Stimulated activated CD4-positive, alpha-beta T cell treated with anti-CD3 and anti-CD28 coated beads, Interleukin-4, amount 100 ng/mL, for 4 hours (primary cell): ENCODE results near the gene COL6A6.

Experiments
- DNase-seq, 2 experiments: peaks; one replicate each; pipeline ENCODE4 v3.0.0-alpha.2; 2020

Gene COL6A6, protein sequence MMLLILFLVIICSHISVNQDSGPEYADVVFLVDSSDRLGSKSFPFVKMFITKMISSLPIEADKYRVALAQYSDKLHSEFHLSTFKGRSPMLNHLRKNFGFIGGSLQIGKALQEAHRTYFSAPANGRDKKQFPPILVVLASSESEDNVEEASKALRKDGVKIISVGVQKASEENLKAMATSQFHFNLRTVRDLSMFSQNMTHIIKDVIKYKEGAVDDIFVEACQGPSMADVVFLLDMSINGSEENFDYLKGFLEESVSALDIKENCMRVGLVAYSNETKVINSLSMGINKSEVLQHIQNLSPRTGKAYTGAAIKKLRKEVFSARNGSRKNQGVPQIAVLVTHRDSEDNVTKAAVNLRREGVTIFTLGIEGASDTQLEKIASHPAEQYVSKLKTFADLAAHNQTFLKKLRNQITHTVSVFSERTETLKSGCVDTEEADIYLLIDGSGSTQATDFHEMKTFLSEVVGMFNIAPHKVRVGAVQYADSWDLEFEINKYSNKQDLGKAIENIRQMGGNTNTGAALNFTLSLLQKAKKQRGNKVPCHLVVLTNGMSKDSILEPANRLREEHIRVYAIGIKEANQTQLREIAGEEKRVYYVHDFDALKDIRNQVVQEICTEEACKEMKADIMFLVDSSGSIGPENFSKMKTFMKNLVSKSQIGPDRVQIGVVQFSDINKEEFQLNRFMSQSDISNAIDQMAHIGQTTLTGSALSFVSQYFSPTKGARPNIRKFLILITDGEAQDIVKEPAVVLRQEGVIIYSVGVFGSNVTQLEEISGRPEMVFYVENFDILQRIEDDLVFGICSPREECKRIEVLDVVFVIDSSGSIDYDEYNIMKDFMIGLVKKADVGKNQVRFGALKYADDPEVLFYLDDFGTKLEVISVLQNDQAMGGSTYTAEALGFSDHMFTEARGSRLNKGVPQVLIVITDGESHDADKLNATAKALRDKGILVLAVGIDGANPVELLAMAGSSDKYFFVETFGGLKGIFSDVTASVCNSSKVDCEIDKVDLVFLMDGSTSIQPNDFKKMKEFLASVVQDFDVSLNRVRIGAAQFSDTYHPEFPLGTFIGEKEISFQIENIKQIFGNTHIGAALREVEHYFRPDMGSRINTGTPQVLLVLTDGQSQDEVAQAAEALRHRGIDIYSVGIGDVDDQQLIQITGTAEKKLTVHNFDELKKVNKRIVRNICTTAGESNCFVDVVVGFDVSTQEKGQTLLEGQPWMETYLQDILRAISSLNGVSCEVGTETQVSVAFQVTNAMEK (N-terminal part only)

DNA sequence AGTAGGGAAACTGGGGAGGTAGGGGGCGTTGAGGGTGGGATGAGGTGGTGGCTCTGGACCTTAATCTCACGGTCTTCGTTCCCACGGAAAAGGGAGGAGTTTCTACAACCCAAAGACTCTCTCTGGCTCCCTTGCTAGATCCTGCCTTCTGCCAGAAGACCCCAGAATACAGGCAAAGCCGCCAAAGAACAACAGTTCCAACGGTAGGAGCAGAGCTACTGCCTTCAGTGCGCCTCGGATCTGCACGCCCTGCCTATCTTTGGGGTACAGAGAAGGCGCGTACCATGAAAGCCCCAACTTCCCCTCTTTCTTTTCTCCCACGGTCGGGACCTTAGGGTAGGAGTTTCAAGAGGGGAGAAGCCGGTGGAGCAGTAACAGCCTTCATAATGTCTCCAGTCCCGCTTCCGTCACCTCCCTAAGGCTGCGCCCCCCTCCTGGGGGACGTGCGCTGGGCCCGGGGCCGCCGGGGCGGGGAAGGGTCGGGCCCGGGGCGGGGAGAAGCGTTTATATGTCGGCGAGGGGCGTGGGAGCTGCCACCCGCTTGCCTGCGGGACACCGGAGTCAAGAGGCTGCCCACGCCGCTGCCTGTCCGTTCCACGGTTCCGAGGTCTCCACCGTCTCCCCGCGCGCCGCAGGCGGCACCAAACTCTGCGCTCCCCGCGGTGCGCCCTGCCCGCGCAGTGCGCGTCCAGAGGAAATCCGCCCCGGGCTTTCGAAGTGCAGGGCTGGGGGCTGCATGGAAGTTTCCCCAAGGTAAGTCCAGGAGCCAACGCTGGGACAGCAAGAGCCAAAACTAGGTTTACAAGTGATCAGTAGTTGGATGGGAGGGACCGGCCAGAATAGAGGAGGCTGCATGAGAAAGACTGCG is at the start of gene COL6A6:
TSS of gene COL6A6 (plus strand) at position 533 of the 868 bp plus-strand sequence. CDS start 43,188 bp downstream, outside the sequence.
- no peak for DNase-seq

DNA sequence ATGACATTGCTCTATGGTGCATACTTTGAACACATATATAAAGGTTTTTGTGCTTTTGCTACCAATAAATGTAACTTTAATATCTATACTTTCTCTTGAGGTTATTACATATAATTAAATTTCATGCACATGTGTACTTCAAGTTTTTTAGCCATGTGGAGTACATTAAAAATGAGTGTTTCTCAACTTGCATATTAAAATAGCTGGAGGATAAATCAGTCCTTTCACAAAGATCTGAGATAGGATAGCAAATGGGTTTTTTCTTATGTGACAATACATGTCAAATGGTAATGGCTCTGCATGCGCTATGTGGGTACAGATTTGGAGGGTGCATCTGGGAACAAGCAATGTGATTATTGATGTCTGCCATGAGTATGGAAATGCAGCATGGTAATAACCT is 48.7 kb upstream of the COL6A6 start:
- no peak for DNase-seq

DNA sequence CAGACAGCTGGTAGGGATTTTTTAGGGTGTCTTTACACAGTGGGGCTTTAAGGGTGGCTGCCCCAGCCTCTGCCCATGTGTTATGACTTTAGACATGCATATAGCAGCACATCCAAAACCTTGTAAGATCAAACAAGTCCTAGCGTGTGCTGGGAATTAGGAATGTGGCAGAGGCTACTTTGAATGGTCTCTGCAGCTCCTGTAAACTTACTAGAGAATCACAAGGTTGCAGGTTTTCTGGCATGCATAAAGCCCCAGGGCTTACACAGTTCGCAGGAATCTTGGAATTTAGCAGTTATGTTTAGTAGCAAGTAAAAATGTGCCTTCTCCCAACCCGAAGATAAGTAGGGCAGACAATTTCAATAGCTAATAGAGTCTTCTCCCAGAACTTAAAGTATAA is 46.9 kb upstream of the COL6A6 start:
- no peak for DNase-seq

DNA sequence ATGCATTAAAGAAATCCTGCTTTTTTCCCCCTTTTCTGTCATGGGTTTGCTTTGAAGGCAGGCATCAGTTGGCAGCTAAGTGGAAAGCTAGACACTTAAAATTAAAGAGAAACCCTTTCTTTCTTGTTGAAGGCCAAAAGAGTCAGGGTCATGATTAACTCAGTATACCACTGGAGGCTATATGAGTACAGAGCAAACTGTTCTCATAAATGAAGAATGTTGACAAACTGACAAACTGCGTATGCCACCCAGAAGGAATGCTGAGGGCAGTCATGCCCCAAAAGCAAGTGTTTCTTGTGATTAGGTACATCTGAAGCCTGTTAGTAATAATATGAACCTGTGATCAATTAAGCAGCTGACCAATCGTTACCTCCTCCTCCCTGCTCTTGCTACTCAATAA is 43.6 kb upstream of the COL6A6 start:
- DNase-seq: no peak

DNA sequence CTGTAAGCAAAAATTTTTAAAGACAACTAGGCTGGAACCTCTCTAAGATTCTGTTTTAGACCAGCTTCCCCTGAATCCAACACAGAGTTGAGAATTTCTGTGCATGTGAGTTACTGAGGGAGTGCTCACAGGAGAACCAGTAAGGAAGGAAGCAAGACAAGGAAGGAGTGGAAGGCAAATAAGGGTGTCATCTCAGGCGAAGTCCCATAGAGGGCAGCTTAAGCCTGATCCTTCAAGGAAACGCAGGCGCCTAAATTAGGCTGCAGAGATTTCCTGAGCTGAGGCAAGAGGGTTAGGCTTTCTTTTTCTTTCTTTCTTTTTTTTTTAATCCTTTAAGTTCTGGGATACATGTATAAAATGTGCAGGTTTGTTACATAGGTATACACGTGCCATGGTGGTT is 36.2 kb upstream of the COL6A6 start:
- no peak for DNase-seq

DNA sequence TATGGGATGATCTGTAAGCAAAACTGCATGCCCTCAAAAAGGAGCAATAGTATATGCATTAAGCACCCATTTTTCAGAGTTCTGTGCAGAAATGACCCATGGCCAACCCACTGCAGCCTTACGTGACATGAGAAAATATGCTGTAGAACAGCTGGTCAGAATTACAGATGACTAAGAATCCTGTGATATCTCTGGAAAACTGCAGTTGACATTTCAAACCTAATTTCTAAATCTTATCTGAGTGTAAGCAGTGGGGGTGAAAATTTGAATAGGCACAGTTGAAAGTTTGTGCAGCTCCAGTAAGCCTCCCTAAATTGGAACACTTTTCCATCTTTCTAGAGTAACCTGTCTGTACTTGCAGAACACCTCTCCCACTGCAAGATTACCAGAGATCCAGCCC is 28.7 kb upstream of the COL6A6 start:
- no peak for DNase-seq

DNA sequence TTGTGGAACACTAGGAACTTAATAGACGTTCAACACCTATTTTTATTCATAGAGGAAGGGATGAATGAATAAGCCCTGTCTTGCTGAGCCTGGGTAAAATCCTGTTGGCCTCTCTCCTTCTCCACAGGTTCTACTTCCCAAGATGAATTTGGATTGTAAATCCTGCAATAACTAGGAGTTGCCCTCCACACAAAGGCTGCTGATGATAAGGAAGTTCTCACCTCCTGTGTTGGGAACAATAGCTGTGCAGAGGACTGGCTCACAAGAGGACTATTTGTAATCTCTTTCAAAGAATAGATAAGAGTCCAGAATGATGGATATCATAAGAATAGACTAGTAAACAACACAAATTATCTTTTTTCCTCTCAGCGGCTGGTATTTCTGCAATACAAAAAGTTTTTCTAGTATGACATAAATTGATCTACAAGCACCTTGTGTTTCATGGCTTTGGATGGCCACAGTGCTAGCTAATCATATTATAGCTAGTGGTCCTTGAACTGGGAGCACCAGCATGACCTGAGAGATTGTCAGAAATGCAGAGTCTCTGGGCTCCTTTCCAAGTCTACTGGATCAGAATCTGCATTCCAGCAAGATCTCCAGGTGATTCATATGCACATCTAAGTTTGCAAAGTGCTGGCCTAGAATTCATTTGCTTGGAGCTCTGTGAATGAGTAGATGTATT is 28.1 kb upstream of the COL6A6 start:
- no peak for DNase-seq

DNA sequence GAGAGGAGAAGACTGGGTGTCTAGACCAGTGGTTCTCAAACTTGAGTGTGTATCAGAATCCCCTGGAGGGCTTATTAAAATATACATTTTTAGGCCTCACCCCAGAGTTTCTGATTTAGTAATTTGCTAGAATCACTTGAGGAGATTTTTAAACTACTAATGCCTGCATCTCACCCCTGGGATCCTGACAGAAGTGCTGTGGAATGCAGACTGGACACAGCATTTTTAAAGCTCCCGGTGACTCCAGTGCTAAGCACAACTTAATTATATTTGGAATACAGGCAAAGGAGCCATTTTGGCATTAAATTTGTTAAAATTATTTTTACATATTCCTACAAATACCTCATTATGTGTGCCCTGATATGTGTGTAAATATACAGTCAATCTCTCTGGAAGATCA is 26.7 kb upstream of the COL6A6 start:
- DNase-seq: no peak

DNA sequence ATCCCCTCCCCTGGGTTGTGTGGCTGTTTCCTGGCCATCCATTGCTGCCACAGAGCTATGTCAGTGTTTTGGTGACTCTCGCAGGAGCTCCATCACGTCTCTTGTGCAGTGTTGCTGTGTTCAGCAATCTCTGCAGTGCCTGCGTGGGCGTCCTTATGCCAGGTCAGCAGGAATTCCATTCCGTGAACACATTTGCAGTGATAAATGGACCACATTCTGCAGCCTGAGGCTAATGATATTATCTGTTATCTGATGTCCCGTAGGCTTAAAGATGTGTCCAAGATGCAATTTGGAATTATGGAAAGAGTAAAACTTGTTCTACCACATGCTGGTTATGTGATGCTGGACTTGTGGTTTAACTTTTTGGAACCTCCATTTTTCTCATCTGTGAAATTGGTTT is 25.5 kb upstream of the COL6A6 start:
- DNase-seq: no peak

DNA sequence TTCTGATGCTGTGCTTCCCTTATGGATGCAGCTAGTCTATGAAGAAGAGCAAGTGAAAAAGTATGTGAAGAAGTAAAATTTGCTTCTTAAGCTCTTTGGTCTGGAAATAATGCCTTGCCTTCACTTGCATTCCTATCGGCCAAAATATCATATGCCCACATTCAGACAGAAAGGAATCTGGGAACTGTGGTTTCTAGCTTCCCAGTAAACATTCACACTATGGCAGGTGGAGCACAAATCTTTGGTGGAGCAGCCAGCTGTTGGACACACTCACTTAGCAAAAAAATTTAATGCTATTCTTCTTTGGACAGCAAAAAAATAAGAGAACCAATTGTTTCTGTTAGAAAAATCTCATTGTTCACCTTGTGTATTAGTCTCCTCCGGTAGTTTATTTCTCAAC is 12.3 kb upstream of the COL6A6 start:
- DNase-seq: no peak

DNA sequence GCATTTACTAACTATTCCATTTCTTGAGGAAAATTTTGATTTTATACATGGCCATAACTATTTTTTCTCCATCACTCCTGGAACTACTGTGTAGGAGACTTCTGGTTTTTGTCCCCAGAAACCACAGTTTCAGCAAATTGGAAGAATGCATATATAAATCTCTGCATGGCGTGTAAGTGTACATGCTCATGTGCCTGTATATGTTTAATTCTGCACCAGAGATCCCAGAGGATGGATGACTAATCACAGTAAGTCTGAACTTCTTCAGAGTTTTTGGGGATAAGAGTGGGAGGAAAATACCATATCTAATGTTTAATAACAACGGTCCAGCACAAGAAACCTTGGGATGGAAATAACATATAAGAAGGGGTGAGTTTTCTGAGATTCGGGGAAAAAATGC is 10.9 kb upstream of the COL6A6 start:
- DNase-seq: no peak

DNA sequence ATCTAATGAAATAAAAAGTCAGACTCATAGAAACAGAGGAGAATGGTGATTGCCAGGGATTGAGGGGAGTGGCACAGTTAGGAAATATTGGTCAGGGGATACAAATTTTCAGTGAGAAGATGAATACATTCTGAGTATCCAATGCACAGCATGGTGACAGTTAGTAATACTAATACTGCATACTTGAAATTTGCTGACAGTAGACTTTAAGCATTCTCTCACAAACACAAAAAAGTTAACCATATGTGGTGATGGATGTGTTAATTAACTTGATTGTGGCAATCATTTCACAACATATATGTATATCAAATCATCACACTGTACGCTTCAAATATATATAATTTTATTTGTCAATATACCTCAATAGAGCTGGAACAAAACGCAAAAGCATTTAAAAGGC is 9.2 kb upstream of the COL6A6 start:
- no peak for DNase-seq

DNA sequence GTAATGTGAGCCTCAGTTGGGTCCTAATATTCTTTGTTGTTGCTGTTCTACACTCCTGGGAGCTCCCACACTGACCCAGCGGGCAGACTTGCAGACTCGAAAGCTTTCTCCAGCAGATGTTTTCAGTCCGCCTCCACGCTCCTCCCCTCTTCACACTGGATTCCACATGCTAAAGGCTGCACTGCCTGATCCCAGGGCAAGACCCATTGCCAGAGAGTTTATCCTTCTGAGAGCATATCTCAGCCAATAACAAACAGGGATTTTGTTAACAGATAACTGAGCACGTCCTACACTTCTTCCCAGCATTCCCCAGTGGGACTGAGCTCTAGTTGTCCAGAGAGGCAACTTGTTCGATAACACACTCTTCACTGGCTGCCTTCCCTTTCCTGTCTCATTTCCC is 8.0 kb upstream of the COL6A6 start:
- no peak for DNase-seq

DNA sequence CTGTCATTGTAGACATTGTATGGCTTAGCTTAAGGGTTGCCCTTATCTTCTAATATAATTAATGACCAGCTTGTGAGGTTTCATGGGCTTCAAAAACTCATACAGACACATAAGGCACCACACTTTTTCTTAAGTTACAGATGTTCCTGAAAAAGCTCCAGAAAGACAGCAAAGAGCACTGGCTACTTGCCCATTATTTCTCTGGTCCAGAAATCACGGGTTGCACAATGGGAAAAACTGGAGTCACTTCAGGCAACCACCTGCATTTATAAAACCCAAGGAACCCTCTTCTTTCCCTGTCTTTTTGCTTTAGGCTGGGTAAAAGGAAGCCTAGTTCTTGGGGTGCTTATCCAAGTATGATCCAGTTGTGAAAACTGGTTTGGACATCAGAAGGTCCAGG is 2.3 kb upstream of the COL6A6 start:
- DNase-seq: no peak

DNA sequence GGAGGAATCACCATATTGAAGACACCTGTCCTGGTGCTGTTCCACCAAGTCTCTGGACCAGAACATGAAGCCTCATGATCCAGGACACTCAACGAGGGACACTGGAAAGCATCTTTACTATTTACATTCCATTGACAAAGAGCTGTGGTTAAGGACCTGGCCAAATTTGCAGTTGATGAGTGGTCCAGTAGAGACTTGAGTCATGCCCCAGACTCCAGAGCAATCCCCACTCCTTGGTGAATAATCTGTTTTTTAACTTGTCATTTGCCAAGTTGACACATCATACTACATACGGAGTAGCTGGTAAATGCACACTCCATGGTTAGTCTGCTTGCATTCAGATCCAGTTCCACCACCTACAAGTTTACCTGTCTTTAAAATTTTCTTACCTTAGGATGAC is 1.2 kb upstream of the COL6A6 start:
- DNase-seq: no peak

DNA sequence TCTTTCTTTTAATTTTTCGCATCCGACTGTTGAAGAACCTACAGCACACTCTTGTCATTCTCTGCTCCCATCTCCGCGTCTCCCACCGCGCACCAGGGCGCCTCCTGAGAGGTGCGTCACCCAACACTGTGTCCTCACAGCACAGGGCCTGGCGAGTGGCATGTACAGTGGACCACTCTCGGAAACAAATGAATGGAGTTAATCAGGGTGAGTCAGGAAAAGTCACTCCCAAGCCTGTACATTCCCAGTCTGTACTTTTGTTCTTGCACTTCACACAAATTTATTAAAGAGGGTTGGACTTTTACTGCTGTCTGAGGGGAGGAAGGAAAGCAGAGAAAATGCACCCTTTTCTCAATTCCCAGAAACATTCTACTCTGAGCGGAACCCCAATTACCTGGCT is 625 bp downstream of the COL6A6 start:
- DNase-seq: no peak

DNA sequence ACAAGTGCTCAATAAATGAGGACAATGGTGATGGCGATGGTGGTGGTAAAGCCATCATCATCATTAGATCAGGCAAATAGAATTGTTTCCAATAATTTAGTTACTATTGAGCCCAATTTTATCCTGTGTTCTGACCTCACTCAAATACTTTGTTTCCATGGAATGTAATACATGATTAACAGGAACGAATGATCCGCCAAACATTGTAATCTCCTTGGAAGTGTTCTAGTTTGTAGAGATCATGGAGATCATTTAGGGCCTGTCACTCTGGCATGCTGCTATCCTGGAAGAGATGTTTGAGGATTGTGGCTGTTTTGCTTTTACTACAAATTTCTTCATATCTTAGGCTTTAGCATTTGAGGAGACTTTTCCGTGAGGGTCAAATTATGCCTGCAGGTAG is 2.8 kb downstream of the COL6A6 start:
- no peak for DNase-seq

DNA sequence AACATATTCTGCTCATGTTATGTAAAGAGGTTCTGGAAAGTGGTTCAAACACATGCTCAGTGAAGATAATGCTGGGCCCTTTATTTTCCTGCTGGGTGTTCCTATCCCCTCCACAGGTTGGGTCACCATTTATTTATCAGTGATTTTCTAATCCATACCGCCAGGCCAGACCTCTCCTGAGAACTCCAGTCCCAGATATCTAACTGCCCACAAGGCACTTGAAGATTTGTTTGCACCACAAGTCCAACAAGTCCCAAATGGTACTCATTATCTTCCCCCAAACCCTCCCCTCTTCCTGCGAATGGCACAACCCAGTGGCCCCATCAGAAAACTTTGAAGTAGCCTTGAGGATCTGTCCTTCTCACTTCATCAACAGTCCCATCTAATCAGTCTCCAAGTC is 5.4 kb downstream of the COL6A6 start:
- no peak for DNase-seq

DNA sequence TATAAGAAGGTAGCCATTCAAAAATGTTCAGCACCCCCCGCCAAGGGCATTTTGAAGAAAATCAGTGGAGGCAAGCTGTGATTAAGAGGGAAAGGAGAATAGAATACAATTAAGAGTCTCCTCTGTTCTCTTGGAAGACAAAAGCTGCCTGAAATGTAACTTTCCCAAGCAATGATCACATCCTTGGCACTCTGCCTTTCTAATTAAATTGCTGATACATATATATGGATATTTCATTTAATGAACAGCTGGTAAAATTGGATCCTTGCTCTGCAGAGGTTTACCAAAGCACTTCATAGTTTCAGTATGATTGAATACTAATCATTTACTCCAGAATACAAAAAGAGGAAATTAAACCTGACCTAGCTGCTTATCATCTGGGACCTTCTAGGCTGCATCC is 10.4 kb downstream of the COL6A6 start:
- no peak for DNase-seq

DNA sequence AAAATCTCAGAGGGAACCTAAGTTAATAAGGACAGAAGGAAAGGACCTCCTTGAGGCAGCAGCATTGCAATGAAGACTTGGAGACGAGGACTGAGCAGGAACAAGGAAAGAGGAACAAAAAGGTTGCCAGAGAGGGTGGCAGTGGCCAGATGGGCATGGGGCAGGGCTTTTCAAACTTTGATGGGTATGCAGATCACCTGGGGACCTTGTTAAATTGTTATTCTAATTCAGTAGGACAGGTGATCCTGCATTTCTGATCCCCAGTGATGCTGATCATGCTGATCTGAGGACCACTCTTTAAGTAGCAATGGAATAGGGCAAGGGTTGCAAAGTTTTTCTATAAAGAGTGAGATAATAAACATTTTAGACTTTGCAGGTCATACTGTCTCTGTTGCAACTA is 11.1 kb downstream of the COL6A6 start:
- DNase-seq: no peak

DNA sequence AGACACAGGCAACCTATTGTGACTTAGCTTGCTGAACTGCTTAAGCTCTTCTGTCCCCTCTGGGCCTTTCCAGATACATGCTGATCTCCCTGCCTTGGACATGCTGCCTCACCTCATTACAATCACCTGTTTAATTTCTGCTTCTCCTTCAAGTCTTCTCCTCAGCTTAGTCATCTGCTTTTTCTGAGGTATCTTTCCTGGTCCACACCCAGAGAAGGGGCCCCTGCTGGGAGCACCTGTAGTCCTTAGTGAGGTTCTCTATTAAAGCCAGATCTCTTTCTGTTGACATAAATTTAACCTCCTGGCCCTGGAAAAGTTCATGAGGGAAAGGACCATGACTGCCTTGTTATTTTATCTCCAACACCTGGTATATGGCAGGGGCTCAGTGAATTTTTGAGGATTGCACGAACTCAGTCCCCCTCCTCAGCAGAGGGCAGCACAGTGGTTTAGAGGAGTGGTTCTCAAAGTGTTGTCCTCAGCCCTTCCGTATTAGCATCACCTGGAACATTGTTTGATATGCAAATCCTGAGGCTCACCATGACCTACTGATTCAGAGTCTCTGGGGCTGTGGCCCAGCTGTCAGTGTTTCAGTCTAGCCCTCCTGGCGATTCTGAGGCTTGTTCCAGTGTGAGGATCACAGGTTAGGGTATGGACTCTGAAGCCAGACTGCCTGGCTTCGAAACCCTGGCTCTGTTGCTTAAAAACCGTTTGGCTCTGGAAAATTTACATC is 12.7 kb downstream of the COL6A6 start:
- DNase-seq: no peak
